Inflammatory macrophage treated with lipopolysaccharide for 1 hour (primary cell): ENCODE data around the gene SEMA3E.

Experiments
- DNase-seq, 2 donors: peaks; one replicate each; pipeline ENCODE4 v3.0.0-alpha.2; 2020 to 2022

The SEMA3E gene

GRCh38 chr7:83337050-83337449 is 311.9 kb downstream of the SEMA3E start:
- no peak for DNase-seq

- no peak for DNase-seq
Observed at GRCh38 chr7:83326223-83326622, 322.7 kb downstream of the SEMA3E start.

- no peak for DNase-seq
Observed at GRCh38 chr7:83325083-83325482, 323.9 kb downstream of the SEMA3E start.

GRCh38 chr7:83324596-83324995 is 324.3 kb downstream of the SEMA3E start:
- DNase-seq: no peak

- DNase-seq: no peak
Observed at GRCh38 chr7:83321011-83321410, 327.9 kb downstream of the SEMA3E start.

GRCh38 chr7:83313931-83314330 is 335.0 kb downstream of the SEMA3E start:
- no peak for DNase-seq
